Vagina (tissue), 2 donors: ENCODE results near the gene MYL11.

Experiments used
- CTCF ChIP-seq, 3 experiments: fragments of 450-650 bp in 2 of 3; fragments of 200-600 bp in 1 of 3; sonication (generic) in 1 of 3; IDR thresholded peaks; one replicate each; pipeline ENCODE4 v1.5.1; 2017 to 2019; ENCODE audit warnings: antibody characterized with exemption in 3 of 3, mild to moderate bottlenecking in 2 of 3, moderate library complexity in 2 of 3
- POLR2A ChIP-seq, 2 donors: fragments of 450-650 bp; IDR thresholded peaks; one replicate each; pipeline ENCODE4 v1.6.1; 2017; ENCODE audit warnings: antibody characterized with exemption in 2 of 2, mild to moderate bottlenecking in 2 of 2, moderate library complexity in 2 of 2
- POLR2AphosphoS5 ChIP-seq, 2 donors: sonication (generic); formaldehyde crosslinking; IDR thresholded peaks; one replicate each; pipeline ENCODE4 v1.9.0; 2017; ENCODE audit warnings: antibody characterized with exemption in 2 of 2, mild to moderate bottlenecking in 2 of 2, low read depth in 1 of 2; ENCODE audit not compliant: insufficient read depth in 1 of 2

GRCh38 chr16:30413112-30413806, 38.7 kb downstream of the MYL11 start:
- TF ChIP-seq CTCF (IDR thresholded peaks at IDR 0.05): no peak
- no peak for TF ChIP-seq POLR2A (IDR thresholded peaks at IDR 0.05)
- TF ChIP-seq POLR2AphosphoS5 (IDR thresholded peaks at IDR 0.05; ENCODE audit: insufficient read depth in 1 of 2, low read depth in 1 of 2): no peak
